HEK293T (cell line): Measurements from ENCODE around the gene PGM2.
"Not testable (repeated sequence)": the region's sequence is repeated elsewhere in the genome, so short reads cannot be mapped to it uniquely, and the experiment has no call there.

ENCODE experiments used
- BHLHE40 ChIP-seq: fragments of 450-650 bp; IDR thresholded peaks from 2 replicates; pipeline ENCODE4 v1.6.1; 2016; ENCODE audit warnings: mild to moderate bottlenecking, moderate library complexity, borderline replicate concordance
- ELF4 ChIP-seq: fragments of 450-650 bp; IDR thresholded peaks from 2 replicates; pipeline ENCODE4 v1.6.1; 2017; ENCODE audit warnings: antibody characterized with exemption
- L3MBTL2 ChIP-seq: fragments of 450-650 bp; conservative IDR thresholded peaks from 2 replicates; pipeline ENCODE4 v1.6.1; 2016; ENCODE audit warnings: mild to moderate bottlenecking
- NFRKB ChIP-seq: fragments of 450-650 bp; IDR thresholded peaks from 2 replicates; pipeline ENCODE4 v1.6.1; 2016; ENCODE audit warnings: mild to moderate bottlenecking, moderate library complexity
- SP1 ChIP-seq: fragments of 450-650 bp; IDR thresholded peaks from 2 replicates; pipeline ENCODE4 v1.6.1; 2017
- SUZ12 ChIP-seq: fragments of 450-650 bp; IDR thresholded peaks from 2 replicates; pipeline ENCODE4 v1.6.1; 2016; ENCODE audit warnings: mild to moderate bottlenecking

DNA sequence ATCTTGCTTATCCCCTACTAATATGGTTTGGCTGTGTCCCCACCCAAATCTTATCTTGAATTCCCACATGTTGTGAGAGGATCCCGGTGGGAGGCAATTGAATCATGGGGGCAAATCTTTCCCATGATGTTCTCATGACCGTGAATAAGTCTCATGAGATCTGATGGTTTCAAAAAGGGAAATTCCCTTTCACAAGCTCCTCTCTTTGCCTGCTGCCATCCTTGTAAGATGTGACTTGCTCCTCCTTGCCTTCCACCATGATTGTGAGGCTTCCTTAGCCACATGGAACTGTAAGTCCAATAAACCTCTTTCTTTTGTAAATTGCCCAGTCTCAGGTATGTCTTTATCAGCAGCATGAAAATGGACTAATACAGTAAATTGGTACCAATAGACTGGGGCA is 40.2 kb upstream of the PGM2 start:
- TF ChIP-seq SUZ12, BHLHE40, NFRKB, ELF4, SP1, L3MBTL2: not testable (repeated sequence)
